ENCODE measurements around the gene TMEM51. TPM values are rescaled to one million over a fixed set of nuclear protein-coding genes. Genes with fewer than 3 reads are reported as not detected.
A peak's percentile ranks its signal among the peaks of the same experiment; 100 is the strongest.

The TMEM51 gene, protein sequence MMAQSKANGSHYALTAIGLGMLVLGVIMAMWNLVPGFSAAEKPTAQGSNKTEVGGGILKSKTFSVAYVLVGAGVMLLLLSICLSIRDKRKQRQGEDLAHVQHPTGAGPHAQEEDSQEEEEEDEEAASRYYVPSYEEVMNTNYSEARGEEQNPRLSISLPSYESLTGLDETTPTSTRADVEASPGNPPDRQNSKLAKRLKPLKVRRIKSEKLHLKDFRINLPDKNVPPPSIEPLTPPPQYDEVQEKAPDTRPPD
- total RNA-seq = 43.7 TPM

- peak; percentile 75 for DNase-seq (ENCODE audit: low spot score)
These were observed at the start of gene TMEM51 for GRCh38 chr1:15153184-15153841. TMEM51 (plus strand) TSS chr1:15153747; CDS start chr1:15215088, 61,341 bp downstream.

DNA sequence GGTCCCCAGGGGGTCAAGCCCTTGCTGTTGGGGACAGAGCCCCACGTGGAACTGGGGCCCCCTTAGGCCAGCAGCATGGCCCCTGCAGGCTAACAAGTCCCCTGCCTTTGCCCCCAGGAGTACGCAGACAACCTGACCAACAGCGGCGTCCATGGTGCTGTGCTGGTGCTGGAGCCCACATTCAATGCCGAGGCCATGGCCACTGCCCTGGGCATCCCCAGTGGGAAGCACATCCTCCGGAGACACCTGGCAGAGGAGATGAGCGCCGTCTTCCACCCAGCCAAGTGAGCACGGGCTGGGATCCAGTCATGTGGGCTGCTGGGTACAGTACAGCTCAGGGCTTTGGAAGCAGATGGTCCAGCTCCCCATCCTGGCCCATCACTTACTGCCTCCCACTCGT is 49.6 kb upstream of the TMEM51 start:
- no peak for DNase-seq (ENCODE audit: low spot score)

GRCh38 chr1:15104768-15105167 is 48.8 kb upstream of the TMEM51 start:
- no peak for DNase-seq (ENCODE audit: low spot score)

- peak; percentile 51 for DNase-seq (ENCODE audit: low spot score)
These were observed 46.9 kb upstream of the TMEM51 start for GRCh38 chr1:15106608-15107007.

DNA sequence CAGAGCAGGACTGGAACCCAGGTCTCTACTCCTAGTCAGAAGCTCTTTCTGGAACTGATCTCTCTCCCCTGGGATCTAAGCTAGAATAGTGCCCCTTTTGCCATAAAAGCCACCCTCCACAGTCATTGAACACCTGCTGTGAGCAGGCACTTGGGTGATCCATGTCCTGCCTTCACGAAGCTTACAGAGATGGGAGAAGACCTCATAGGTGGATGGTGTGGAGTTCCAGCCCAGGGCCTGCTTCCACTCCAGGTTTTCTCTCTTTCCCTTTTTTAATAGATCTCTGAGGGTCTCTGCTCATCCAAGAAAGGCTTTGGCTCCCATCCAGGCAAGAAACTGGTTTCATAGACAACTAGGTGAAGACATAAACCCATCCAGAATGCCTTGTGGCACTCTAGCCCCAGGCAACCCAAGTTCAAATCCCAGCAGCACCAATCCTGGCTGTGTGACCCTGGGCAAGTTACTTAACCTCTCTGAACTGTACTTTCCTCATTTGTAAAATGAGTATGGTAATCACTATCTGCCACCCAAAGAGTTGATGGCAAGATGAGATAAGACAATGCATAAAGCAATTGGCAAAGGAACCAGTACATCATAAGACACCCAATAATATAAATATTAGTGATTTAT is 46.4 kb upstream of the TMEM51 start:
- DNase-seq (ENCODE audit: low spot score) = no peak

DNA sequence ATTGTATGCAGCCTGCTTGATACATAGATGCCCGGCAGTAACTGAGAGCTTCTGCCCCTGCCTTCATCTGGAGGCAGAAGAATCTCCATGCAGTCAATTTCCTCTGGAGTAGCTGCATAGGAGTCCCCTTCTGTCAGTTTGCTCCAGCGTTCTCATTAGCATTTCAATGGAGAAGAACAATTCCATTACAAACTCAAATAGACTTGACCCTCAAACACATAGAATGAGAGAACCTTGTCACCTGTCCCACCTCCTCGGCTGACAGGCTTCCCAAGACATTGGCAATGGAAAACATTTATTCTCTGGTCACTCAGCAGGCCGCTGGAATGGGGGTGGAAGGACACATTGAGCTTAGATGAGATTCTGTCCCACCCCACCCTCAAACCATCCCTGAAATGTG is 45.6 kb upstream of the TMEM51 start:
- no peak for DNase-seq (ENCODE audit: low spot score)

- no peak for DNase-seq (ENCODE audit: low spot score)
These were observed 43.2 kb upstream of the TMEM51 start for GRCh38 chr1:15110128-15110866.

- DNase-seq (ENCODE audit: low spot score) = no peak
These were observed 42.7 kb upstream of the TMEM51 start for GRCh38 chr1:15110867-15111230.

GRCh38 chr1:15113146-15113545 is 40.4 kb upstream of the TMEM51 start:
- no peak for DNase-seq (ENCODE audit: low spot score)

DNA sequence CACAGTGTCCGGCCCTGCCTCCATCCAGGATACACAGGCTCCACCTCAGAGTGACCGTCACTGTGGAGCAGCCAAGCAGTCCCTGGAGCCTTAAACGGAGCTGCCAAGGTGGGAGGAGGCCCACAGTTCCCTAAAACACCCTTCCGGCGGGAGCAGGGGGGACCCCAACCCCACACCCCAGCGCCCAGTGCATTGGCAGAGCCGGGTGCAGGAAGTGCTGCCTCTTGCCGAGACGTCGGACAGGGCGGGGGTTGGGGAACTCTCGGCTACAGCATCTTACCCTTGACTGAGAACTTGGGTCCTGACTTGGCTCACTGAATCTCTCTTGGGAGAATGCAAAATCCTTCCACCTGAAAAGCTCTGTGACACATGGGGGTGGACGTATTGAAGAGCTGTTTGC is 38.7 kb upstream of the TMEM51 start:
- DNase-seq (ENCODE audit: low spot score) = no peak

DNA sequence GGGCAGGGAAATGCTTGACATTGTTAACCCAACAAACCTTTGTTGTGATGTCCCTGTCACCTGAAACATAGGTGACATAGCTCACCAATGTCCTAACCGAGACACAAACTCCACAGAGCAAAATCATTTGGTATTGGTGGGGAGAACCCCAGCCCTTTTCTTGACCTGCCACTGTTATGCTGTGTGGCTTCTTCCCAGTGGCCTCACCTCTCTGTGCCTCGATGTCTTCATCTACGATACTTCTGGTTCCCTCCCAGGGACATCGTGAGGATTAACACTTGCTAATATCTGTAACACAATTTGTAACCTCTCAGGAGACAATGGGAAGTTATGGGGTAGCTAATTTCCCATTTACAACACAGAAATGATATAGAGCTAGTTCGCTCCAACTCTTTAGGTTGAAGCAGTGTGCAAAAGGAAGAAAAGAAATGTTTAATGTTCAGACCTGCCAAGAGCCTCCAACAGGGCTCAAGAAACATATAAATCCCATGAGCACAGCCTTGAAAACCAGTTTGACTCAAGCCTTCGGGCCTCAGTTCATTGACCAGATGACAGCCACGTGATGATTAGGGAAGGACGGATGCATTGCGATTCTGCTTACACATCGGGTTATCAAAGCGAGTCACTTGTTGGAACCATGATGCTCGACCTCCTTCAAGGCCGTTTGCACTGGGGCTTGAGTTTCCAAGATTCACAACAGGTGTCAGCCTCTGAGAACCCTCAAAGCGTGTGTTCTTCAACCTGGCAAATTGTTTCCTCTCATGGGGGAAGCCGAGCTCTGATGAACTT is 37.8 kb upstream of the TMEM51 start:
- no peak for DNase-seq (ENCODE audit: low spot score)

- DNase-seq (ENCODE audit: low spot score) = peak; percentile 42
These were observed 36.6 kb upstream of the TMEM51 start for GRCh38 chr1:15116966-15117365.

- DNase-seq (ENCODE audit: low spot score) = no peak
These were observed 35.7 kb upstream of the TMEM51 start for GRCh38 chr1:15117671-15118325.

DNA sequence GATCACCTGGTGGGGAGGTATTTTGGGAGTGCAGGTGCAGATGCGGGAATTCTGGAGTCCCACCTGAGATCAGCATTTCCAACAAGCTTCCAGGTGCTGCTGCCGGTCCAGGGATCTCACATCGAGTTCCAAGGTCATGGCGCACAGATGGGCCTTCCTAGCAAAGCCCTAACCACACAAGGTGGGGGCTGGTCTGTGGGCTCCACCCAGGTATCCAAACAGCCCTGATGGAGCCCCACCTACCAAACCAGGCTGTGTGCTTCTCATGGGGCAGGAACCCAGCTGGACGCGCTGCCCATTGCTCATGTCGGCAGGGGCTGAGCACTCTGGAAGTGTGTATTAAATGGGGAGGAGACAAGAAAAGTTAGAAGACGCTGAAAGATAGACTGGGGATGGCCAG is 35.0 kb upstream of the TMEM51 start:
- DNase-seq (ENCODE audit: low spot score) = no peak

DNA sequence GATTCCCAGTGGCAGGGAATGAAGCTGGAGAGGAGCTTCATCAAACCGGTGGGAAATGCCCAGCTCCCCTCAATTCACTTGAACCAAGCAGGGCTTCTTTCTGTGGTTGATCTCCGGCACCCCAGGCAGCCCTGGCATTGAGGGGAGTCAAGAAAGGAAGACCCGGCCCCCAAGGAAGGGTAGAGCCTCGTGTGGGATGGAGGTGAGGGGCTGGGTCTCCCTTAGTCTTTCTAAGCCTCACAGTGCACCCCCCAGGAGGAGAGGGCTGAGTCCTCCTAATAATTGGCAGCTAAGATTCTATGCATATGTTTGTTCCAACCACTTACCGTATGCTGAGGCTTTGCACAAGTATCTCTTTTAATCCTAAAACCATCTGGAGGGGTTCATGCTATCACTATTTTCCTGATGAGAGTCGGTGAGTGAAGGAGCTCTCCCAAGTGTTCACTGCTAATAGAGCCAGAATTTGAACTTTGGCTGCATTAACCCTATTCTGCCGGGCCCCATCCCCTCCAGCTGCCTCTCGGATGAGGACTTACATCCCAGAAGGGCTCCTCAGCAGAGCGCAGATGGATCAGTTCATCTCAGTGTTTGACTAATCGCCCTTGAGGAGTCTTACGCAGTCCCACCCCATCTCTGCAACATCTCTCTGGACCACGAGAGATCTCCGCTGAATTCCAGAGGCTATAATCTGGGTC is 33.1 kb upstream of the TMEM51 start:
- DNase-seq (ENCODE audit: low spot score) = no peak

DNA sequence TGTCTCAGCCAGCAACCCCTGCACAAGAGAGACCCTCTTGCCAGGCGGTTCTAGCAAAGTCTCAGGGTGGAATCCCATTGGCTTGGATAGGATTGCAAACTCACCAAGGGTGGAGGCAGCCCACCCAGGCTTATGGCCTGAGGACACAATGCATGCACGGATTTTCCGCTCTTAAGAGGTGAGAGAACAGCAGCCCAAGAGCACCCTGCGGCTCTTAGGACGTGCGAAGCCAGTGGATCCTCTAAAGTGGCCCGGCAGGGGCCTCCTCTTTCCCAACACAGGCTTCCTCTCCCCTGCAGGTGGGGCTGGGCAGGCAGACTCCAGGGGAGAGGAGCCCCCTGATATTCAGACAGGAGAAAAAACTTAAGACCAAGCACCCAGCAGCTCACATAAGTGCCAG is 31.2 kb upstream of the TMEM51 start:
- no peak for DNase-seq (ENCODE audit: low spot score)

GRCh38 chr1:15123270-15123669 is 30.3 kb upstream of the TMEM51 start:
- no peak for DNase-seq (ENCODE audit: low spot score)

DNA sequence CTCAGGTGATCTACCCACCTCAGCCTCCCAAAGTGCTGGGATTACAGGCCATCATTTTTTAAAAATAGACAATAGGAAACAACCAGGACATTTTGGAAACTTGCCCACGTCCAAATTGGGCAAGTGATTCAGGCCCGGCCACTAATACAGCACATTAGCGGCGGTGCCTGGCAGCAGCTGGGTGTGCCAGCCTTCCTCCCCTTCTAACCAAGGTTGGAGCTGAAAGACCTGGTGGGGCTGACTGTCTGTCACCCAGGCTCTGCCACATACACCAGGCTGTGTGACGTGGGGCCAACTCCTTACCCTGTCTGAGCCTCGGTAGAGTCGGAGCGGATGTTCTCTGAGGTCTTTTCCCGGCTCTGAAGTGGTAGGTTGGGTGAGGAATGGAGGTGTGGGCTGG is 29.6 kb upstream of the TMEM51 start:
- no peak for DNase-seq (ENCODE audit: low spot score)

GRCh38 chr1:15124362-15125100 is 29.0 kb upstream of the TMEM51 start:
- no peak for DNase-seq (ENCODE audit: low spot score)

Data from mucosa of gallbladder (tissue), 1 donor.